ENCODE data around the gene PIK3CG. TPM values are rescaled to one million over a fixed set of nuclear protein-coding genes. Genes with fewer than 3 reads are reported as not detected.

PIK3CG gene
- total and polyA plus RNA-seq, 10 of the 15 experiments (the other 5 are each of a cell fraction or from before 2014, with no cell fraction given), result 0.79 to 7.6 (median 5.2) TPM

GRCh38 chr7:106819546-106819945, 45.5 kb upstream of the PIK3CG start:
- FAIRE-seq (no peak), ATAC-seq (no peak), DNase-seq (ENCODE audit: low read depth, low spot score) (no peak)
- Histone ChIP-seq H3K27me3 (replicated peaks in 1 of 2; ENCODE audit: control insufficient read depth in 2 of 2, insufficient read depth in 2 of 2, low read length in 1 of 2) (peaks cover 0 to 3% of the 10 kb centered on the region in 2 experiments; a peak in 2 of 4 replicates), H3K4me3 (no peak overlapping the region), H3K9ac (ENCODE audit: control insufficient read depth, insufficient read depth, low read length) (no peak overlapping the region), H3K9me3 (replicated peaks; ENCODE audit: control insufficient read depth, insufficient read depth, low read length) (no peaks in the 10 kb centered on the region), H3K4me2 (ENCODE audit: control insufficient read depth, insufficient read depth) (no peak overlapping the region), H3K4me1 (ENCODE audit: control insufficient read depth, insufficient read depth, low read length) (no peaks in the 10 kb centered on the region), H3K36me3 (ENCODE audit: control insufficient read depth in 2 of 2, insufficient read depth in 2 of 2, low read length in 1 of 2) (no peaks in the 10 kb centered on the region), H2AFZ (ENCODE audit: control insufficient read depth, low read depth, low read length) (no peak overlapping the region), H3K27ac (ENCODE audit: control insufficient read depth, insufficient read depth) (no peak overlapping the region), H3K79me2 (ENCODE audit: control insufficient read depth, insufficient read depth, low read length) (no peaks in the 10 kb centered on the region), H4K20me1 (ENCODE audit: control insufficient read depth, insufficient read depth) (no peaks in the 10 kb centered on the region; the same call in 1 of the 2 replicates)
- BruUV-seq (replicated peaks), result no TSS peak
- intact Hi-C loops (cut with micrococcal nuclease; ENCODE audit: unreplicated experiment) (no loop called here), in situ Hi-C loops (cut with MboI) (no loop called here)
- ChIA-PET RAD21 (ENCODE audit: unreplicated experiment) (no interaction called here), POLR2A (no interaction called here), SMC1A (ENCODE audit: uncharacterized antibody, unreplicated experiment) (no interaction called here), CTCF (interaction anchor here (0.7 kb wide), 1 partner anchor 22 kb away, joined by 3 read pairs; no protein-coding TSS in a partner anchor)
- TF ChIP-seq ZNF622 (IDR thresholded peaks at IDR 0.05) (no peak), EED (IDR thresholded peaks at IDR 0.05; ENCODE audit: low read depth) (no peak), ZNF207 (IDR thresholded peaks at IDR 0.05; ENCODE audit: borderline replicate concordance) (no peak), DPF2 (IDR thresholded peaks at IDR 0.05) (no peak), BMI1 (IDR thresholded peaks at IDR 0.05; ENCODE audit: borderline replicate concordance) (no peak), ZSCAN29 (IDR thresholded peaks at IDR 0.05) (no peak), SKIL (IDR thresholded peaks at IDR 0.05; ENCODE audit: low read depth, poor library complexity, severe bottlenecking) (no peak), SMARCA5 (IDR thresholded peaks at IDR 0.05) (no peak), POLR2A (IDR thresholded peaks at IDR 0.05; ENCODE audit: low read depth, low read length) (no peak), CHD4 (IDR thresholded peaks at IDR 0.05) (no peak), RB1 (IDR thresholded peaks at IDR 0.05; ENCODE audit: borderline replicate concordance) (no peak), CHD2 (IDR thresholded peaks at IDR 0.05; ENCODE audit: borderline replicate concordance, low read depth, low read length) (no peak), CTCF (IDR thresholded peaks at IDR 0.05 in 2 of 3, conservative IDR thresholded peaks at IDR 0.05 in 1 of 3; ENCODE audit: control insufficient read depth in 2 of 3, extremely low read depth in 1 of 3, insufficient read depth in 1 of 3, low read depth in 3 of 3, low read length in 3 of 3) (no peak), ZBTB11 (CRISPR knock-in tag; IDR thresholded peaks at IDR 0.05) (no peak), JUND (IDR thresholded peaks at IDR 0.05; ENCODE audit: low read depth, low read length) (no peak), PKNOX1 (IDR thresholded peaks at IDR 0.05) (no peak)
